ENCODE data around the gene MAPK14.

- TF ChIP-seq CTCF (IDR thresholded peaks at IDR 0.05; ENCODE audit: insufficient read depth, low read depth, low read length) (no peak), EZH2 (IDR thresholded peaks at IDR 0.05; ENCODE audit: insufficient read depth, low read length) (no peak)
Measured at GRCh38 chr6:36154286-36154685, 126.7 kb downstream of the MAPK14 start.
